ENCODE results near the gene MAML2.

MAML2 gene

GRCh38 chr11:96125400-96125799 lies 217.6 kb downstream of the MAML2 start:
- H3K4me1 ChIP-seq (ENCODE audit: control insufficient read depth in 1 of 2, insufficient read depth in 1 of 2, low read depth in 1 of 2, low read length in 1 of 2) = no peaks in the 10 kb centered on the region
- H3K9me3 ChIP-seq = no peaks in the 10 kb centered on the region
- H3K36me3 ChIP-seq = no peaks in the 10 kb centered on the region
- no peak overlapping the region for H3K27ac ChIP-seq
- H3K4me3 ChIP-seq (ENCODE audit: low read depth in 1 of 2, low read length in 1 of 2) = no peak overlapping the region
- no peak for TF ChIP-seq CTCF (IDR thresholded peaks at IDR 0.05)
- H3K27me3 ChIP-seq = no peaks in the 10 kb centered on the region

- Histone ChIP-seq H3K27ac (no peak overlapping the region), H3K4me1 (ENCODE audit: control insufficient read depth in 1 of 2, insufficient read depth in 1 of 2, low read depth in 1 of 2, low read length in 1 of 2) (no peaks in the 10 kb centered on the region)
- TF ChIP-seq CTCF (IDR thresholded peaks at IDR 0.05) = no peak
Observed at GRCh38 chr11:96124155-96124554, 218.8 kb downstream of the MAML2 start.

GRCh38 chr11:96123301-96123700 lies 219.7 kb downstream of the MAML2 start:
- no peak for TF ChIP-seq CTCF (IDR thresholded peaks at IDR 0.05)
- Histone ChIP-seq H3K36me3 (no peaks in the 10 kb centered on the region), H3K27me3 (no peaks in the 10 kb centered on the region), H3K27ac (no peak overlapping the region), H3K9me3 (no peaks in the 10 kb centered on the region), H3K4me3 (ENCODE audit: low read depth in 1 of 2, low read length in 1 of 2) (no peak overlapping the region), H3K4me1 (ENCODE audit: control insufficient read depth in 1 of 2, insufficient read depth in 1 of 2, low read depth in 1 of 2, low read length in 1 of 2) (no peaks in the 10 kb centered on the region)

More at GRCh38 chr11:96124155-96124554, 218.8 kb downstream of the MAML2 start:
- Histone ChIP-seq H3K9me3 (no peaks in the 10 kb centered on the region), H3K27me3 (no peaks in the 10 kb centered on the region), H3K36me3 (no peaks in the 10 kb centered on the region), H3K4me3 (ENCODE audit: low read depth in 1 of 2, low read length in 1 of 2) (no peak overlapping the region)

DNA sequence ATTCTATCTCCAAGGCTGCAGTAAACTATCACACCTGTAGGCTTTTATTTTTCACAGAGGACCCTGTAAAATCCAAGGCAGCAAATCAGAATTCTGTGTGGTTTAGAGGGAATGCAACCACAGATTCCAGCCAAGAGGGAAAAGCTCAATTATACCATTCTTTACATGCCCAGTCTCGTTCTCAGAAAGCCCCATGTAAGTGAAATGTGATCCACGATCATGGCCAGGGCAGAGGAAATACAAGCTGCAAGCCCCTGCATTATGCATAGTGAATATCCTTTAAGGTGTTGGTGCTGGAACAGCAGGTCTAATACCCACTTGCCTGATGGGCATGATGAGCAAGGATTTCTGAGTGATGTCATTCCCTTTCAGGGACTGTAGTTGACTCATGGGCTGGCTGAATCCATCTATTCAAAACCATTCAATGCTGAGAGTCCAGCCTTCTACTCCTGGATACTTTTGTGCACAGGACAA lies 220.4 kb downstream of the MAML2 start:
- H3K27ac ChIP-seq = no peak overlapping the region
- TF ChIP-seq CTCF (IDR thresholded peaks at IDR 0.05) = no peak
- no peaks in the 10 kb centered on the region for H3K27me3 ChIP-seq
- no peak overlapping the region for H3K4me3 ChIP-seq (ENCODE audit: low read depth in 1 of 2, low read length in 1 of 2)
- no peaks in the 10 kb centered on the region for H3K4me1 ChIP-seq (ENCODE audit: control insufficient read depth in 1 of 2, insufficient read depth in 1 of 2, low read depth in 1 of 2, low read length in 1 of 2)
- H3K36me3 ChIP-seq = no peaks in the 10 kb centered on the region
- H3K9me3 ChIP-seq = no peaks in the 10 kb centered on the region

- H3K4me3 ChIP-seq (ENCODE audit: low read depth in 1 of 2, low read length in 1 of 2) = no peak overlapping the region
- H3K36me3 ChIP-seq = no peaks in the 10 kb centered on the region
- no peaks in the 10 kb centered on the region for H3K27me3 ChIP-seq
- no peaks in the 10 kb centered on the region for H3K4me1 ChIP-seq (ENCODE audit: control insufficient read depth in 1 of 2, insufficient read depth in 1 of 2, low read depth in 1 of 2, low read length in 1 of 2)
- TF ChIP-seq CTCF (IDR thresholded peaks at IDR 0.05) = no peak
- no peak overlapping the region for H3K27ac ChIP-seq
- no peaks in the 10 kb centered on the region for H3K9me3 ChIP-seq
Observed at GRCh38 chr11:96119211-96119610, 223.8 kb downstream of the MAML2 start.

DNA sequence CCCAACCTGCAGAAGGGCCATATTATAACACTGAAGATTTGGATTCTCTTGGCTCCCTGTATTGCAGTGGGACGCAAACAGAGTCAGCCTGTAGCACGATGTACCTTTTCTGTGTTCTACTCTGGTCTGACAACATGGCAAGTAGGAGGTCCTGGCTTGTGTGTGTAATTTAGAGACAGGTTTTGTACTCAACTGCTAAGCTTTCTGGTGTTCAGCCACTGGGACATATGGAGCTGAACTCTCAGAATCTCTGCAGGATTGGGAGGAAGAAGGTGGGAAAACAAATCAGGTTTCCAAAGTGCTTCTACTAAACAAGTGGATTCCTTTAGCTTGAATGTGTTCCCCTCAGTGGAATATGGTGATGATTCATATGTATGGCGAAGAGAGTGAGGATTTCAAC lies 226.6 kb downstream of the MAML2 start:
- Histone ChIP-seq H3K36me3 (no peaks in the 10 kb centered on the region), H3K27me3 (no peaks in the 10 kb centered on the region)
- no peak for TF ChIP-seq CTCF (IDR thresholded peaks at IDR 0.05)

More for the DNA sequence above, 226.6 kb downstream of the MAML2 start:
- H3K4me1 ChIP-seq (ENCODE audit: control insufficient read depth in 1 of 2, insufficient read depth in 1 of 2, low read depth in 1 of 2, low read length in 1 of 2) = no peaks in the 10 kb centered on the region
- no peak overlapping the region for H3K27ac ChIP-seq
- H3K9me3 ChIP-seq = no peaks in the 10 kb centered on the region
- H3K4me3 ChIP-seq (ENCODE audit: low read depth in 1 of 2, low read length in 1 of 2) = no peak overlapping the region
